Endothelial cell of umbilical vein (primary cell): ENCODE data around the gene DPP9. TPM values are rescaled to one million over a fixed set of nuclear protein-coding genes. Genes with fewer than 3 reads are reported as not detected.

Source experiments
- BruUV-seq: library from RNA; stranded (reverse); fragments of 400-500 nt; replicated peaks from 2 replicates; lab custom pipeline; 2021; lab: Mats Ljungman, UMichigan
- CTCF ChIA-PET: fragments of 300-600, 350-600 bp; sonication (Branson Sonifier 250); formaldehyde crosslinking; loops from one replicate; lab custom pipeline; 2021; ENCODE audit warnings: antibody characterized with exemption, inconsistent platforms; lab: Charles Lee
- POLR2A ChIA-PET: fragments of 300-600, 350-600 bp; sonication (Branson Sonifier 250); formaldehyde crosslinking; loops from one replicate; lab custom pipeline; 2021; ENCODE audit warnings: antibody characterized with exemption, inconsistent platforms; lab: Charles Lee
- DNase-seq: peaks from one replicate; pipeline ENCODE4 v3.0.0-alpha.2; 2011; ENCODE audit warnings: low read depth, low spot score
- FAIRE-seq: peaks from 2 replicates; lab custom pipeline; 2011; peaks lifted over from hg19 to GRCh38; lab: Jason Lieb, UNC
- H2AFZ ChIP-seq: 2 replicates; pipeline ENCODE4 v1.6.0; 2012; ENCODE audit warnings: low read depth, low read length, control low read depth, inconsistent platforms
- H3K27ac ChIP-seq: 2 replicates; pipeline ENCODE4 v1.5.1; 2011; ENCODE audit warnings: low read depth, mild to moderate bottlenecking, control low read depth, low read length, moderate library complexity; ENCODE audit not compliant: insufficient read depth
- H3K27me3 ChIP-seq, 2 experiments: 2 replicates each; pipeline versions ENCODE4 v1.6.0 to v1.6.1; 2011; ENCODE audit warnings: low read length in 2 of 2, mixed read lengths in 1 of 2; ENCODE audit not compliant: control insufficient read depth in 2 of 2, insufficient read depth in 2 of 2
- H3K36me3 ChIP-seq, 2 experiments: 2 replicates in 1 of 2; 3 replicates in 1 of 2; pipeline ENCODE4 v1.5.1; 2011; ENCODE audit warnings: low read length in 2 of 2, mild to moderate bottlenecking in 1 of 2, moderate library complexity in 1 of 2; ENCODE audit not compliant: control insufficient read depth in 2 of 2, insufficient read depth in 2 of 2; ENCODE audit errors: extremely low read depth in 1 of 2
- H3K4me1 ChIP-seq: 3 replicates; pipeline ENCODE4 v1.5.1; 2011; ENCODE audit warnings: mild to moderate bottlenecking, low read length; ENCODE audit not compliant: control insufficient read depth, insufficient read depth; ENCODE audit errors: extremely low read depth
- H3K4me2 ChIP-seq: 2 replicates; pipeline ENCODE4 v1.6.1; 2011; ENCODE audit warnings: low read length, control low read depth, mixed read lengths; ENCODE audit not compliant: insufficient read depth
- H3K4me3 ChIP-seq, 3 experiments: fragments of 200-600 bp in 1 of 3; sonication (generic), shearing (Covaris generic) in 1 of 3; replicated peaks in 1 of 3; 2 replicates each; pipeline ENCODE4 v1.5.1; 2011 to 2016; ENCODE audit warnings: control low read depth in 3 of 3, low read length in 3 of 3, mild to moderate bottlenecking in 2 of 3, inconsistent platforms in 1 of 3, low read depth in 1 of 3, moderate library complexity in 1 of 3; ENCODE audit not compliant: insufficient read depth in 1 of 3
- H3K79me2 ChIP-seq: 2 replicates; pipeline ENCODE4 v1.6.0; 2012; ENCODE audit warnings: low read length, inconsistent platforms; ENCODE audit not compliant: control insufficient read depth, insufficient read depth
- H3K9ac ChIP-seq: replicated peaks from 2 replicates; pipeline ENCODE3; 2011; ENCODE audit warnings: low read length, control low read depth; ENCODE audit not compliant: insufficient read depth; ENCODE audit errors: extremely low read depth
- H3K9me1 ChIP-seq: replicated peaks from 3 replicates; pipeline ENCODE4 v1.6.0; 2011; ENCODE audit warnings: mild to moderate bottlenecking, low read length; ENCODE audit not compliant: control insufficient read depth, insufficient read depth; ENCODE audit errors: extremely low read depth
- H3K9me3 ChIP-seq: replicated peaks from 2 replicates; pipeline ENCODE4 v1.5.1; 2012; ENCODE audit warnings: low read length, inconsistent platforms; ENCODE audit not compliant: control insufficient read depth, insufficient read depth
- H4K20me1 ChIP-seq: replicated peaks from 2 replicates; pipeline ENCODE3; 2011; ENCODE audit warnings: mild to moderate bottlenecking, low read length; ENCODE audit not compliant: control insufficient read depth, insufficient read depth; ENCODE audit errors: extremely low read depth
- EZH2 ChIP-seq: IDR thresholded peaks from 2 replicates; pipeline ENCODE4 v1.6.1; 2012; ENCODE audit warnings: borderline replicate concordance, low read depth, mild to moderate bottlenecking, moderate library complexity, low read length, inconsistent platforms; ENCODE audit not compliant: severe bottlenecking
- FOS ChIP-seq: IDR thresholded peaks from 2 replicates; pipeline ENCODE4 v1.6.1; 2011; ENCODE audit warnings: mild to moderate bottlenecking, low read length, moderate library complexity, borderline replicate concordance; ENCODE audit not compliant: insufficient read depth
- GATA2 ChIP-seq: IDR thresholded peaks from 2 replicates; pipeline ENCODE4 v1.7.0; 2011; ENCODE audit warnings: low read depth, mild to moderate bottlenecking, moderate library complexity, mixed read lengths, low read length; ENCODE audit not compliant: insufficient read length, insufficient read depth
- JUN ChIP-seq: IDR thresholded peaks from 2 replicates; pipeline ENCODE4 v1.6.1; 2011; ENCODE audit warnings: borderline replicate concordance, low read depth; ENCODE audit not compliant: insufficient read length, insufficient read depth
- MYC ChIP-seq: IDR thresholded peaks from one replicate; pipeline ENCODE4 v1.6.1; 2011; ENCODE audit warnings: mild to moderate bottlenecking, low read depth, low read length
- POLR2A ChIP-seq: IDR thresholded peaks from 2 replicates; pipeline ENCODE4 v1.6.1; 2012; ENCODE audit warnings: low read depth, mild to moderate bottlenecking, control low read depth, low read length
- POLR2AphosphoS5 ChIP-seq: IDR thresholded peaks from 2 replicates; pipeline ENCODE4 v1.6.1; 2012; ENCODE audit warnings: low read depth, mild to moderate bottlenecking, control low read depth, low read length, moderate library complexity; ENCODE audit not compliant: insufficient read depth
- dilution Hi-C: fragments of 300-500 bp; cut with MboI; formaldehyde crosslinking; loops from one replicate; pipeline ENCODE4 v1.15.0; 2019; ENCODE audit warnings: low sequenced_read_pairs; ENCODE audit not compliant: extremely low pct_ligation_motif_present
- intact Hi-C: fragments of 100-400 bp; cut with micrococcal nuclease; formaldehyde crosslinking; loops from one replicate; pipeline ENCODE4 v1.10.0; 2022
- polyA plus RNA-seq, 4 experiments: library from polyadenylated mRNA; depleted of rRNA in 3 of 4; stranded (reverse) in 3 of 4; unstranded in 1 of 4; fragments of >200 nt; gene quantifications; 2 replicates each; pipeline versions ENCODE4 v1.2.1 to v1.2.3, GENCODE V29; 2011 to 2012; ENCODE audit warnings: missing spikeins in 1 of 4
- total RNA-seq: library from RNA; stranded (reverse); gene quantifications from 2 replicates; pipeline ENCODE4 v1.2.3, GENCODE V29; 2021
- TF ChIP-seq, protein P1 (sequence below): IDR thresholded peaks from 2 replicates; pipeline ENCODE4 v1.6.1; 2011; ENCODE audit not compliant: insufficient read depth, insufficient read length
- TF ChIP-seq, protein P2 (sequence below), 2 donors: IDR thresholded peaks; 1 replicate in 1 of 2; 2 replicates in 1 of 2; pipeline ENCODE4 v1.5.1; 2011; ENCODE audit warnings: low read length in 2 of 2, mild to moderate bottlenecking in 2 of 2, moderate library complexity in 2 of 2, control low read depth in 1 of 2, inconsistent platforms in 1 of 2, low read depth in 1 of 2; ENCODE audit not compliant: insufficient read depth in 1 of 2; ENCODE audit errors: extremely low read depth in 1 of 2

DPP9 gene
- total and polyA plus RNA-seq, 2 donors (not counting 3 experiments of a cell fraction or from before 2014, with no cell fraction given) = 31.5 to 98.0 TPM

DNA sequence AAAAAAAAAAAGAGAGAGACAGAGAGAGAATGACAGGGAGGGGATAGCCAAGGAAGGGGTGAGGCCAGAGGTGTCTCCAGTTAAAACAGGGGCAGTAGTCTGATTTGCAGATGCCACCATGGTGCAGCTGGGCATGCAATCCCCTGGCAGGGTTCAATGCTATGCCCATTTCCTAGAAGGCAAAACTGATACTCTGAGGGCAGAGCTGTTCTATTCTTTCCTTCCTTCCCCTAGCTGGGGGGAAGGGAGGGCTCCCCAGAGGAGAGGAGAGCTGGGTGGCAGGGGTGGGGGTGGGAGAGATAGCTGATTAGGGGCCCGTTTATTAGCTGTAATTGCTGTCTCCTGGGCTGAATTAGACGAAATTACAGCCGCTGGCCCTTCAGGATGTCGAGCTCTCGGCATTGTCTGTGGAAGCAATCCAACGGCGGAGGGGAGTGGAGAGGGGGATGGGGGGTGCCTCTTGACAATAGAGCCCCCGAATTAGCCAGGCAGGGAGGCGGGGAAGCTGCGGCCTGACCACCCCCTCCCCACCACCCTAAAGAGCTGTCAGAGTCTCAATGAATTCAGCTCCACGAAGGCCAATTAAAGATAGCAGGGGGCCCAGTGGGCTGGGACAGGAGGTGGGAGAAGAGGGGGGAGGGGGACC lies 14.4 kb upstream of the DPP9 start:
- H3K27ac ChIP-seq = no peak overlapping the region
- H3K4me1 ChIP-seq = no peaks in the 10 kb centered on the region
- no peak overlapping the region for H3K9ac ChIP-seq
- H3K36me3 ChIP-seq = no peaks in the 10 kb centered on the region
- H3K9me1 ChIP-seq = no peaks in the 10 kb centered on the region
- POLR2A ChIA-PET = interaction anchor here (0.7 kb wide), 1 partner anchor 26 kb away, joined by 3 read pairs; no protein-coding TSS in a partner anchor
- no peak for TF ChIP-seq POLR2A
- TF ChIP-seq, protein P1, sequence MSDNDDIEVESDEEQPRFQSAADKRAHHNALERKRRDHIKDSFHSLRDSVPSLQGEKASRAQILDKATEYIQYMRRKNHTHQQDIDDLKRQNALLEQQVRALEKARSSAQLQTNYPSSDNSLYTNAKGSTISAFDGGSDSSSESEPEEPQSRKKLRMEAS = no peak
- no peak for TF ChIP-seq POLR2AphosphoS5
- TF ChIP-seq, protein P2, sequence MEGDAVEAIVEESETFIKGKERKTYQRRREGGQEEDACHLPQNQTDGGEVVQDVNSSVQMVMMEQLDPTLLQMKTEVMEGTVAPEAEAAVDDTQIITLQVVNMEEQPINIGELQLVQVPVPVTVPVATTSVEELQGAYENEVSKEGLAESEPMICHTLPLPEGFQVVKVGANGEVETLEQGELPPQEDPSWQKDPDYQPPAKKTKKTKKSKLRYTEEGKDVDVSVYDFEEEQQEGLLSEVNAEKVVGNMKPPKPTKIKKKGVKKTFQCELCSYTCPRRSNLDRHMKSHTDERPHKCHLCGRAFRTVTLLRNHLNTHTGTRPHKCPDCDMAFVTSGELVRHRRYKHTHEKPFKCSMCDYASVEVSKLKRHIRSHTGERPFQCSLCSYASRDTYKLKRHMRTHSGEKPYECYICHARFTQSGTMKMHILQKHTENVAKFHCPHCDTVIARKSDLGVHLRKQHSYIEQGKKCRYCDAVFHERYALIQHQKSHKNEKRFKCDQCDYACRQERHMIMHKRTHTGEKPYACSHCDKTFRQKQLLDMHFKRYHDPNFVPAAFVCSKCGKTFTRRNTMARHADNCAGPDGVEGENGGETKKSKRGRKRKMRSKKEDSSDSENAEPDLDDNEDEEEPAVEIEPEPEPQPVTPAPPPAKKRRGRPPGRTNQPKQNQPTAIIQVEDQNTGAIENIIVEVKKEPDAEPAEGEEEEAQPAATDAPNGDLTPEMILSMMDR (IDR thresholded peaks at IDR 0.05; ENCODE audit: extremely low read depth in 1 of 2, insufficient read depth in 1 of 2, low read depth in 1 of 2, low read length in 2 of 2) = no peak
- no peak for TF ChIP-seq EZH2
- TF ChIP-seq JUN = no peak
- TF ChIP-seq FOS = no peak
- no peak for TF ChIP-seq GATA2
- no peak for TF ChIP-seq MYC
- no TSS peak for BruUV-seq
- H3K27me3 ChIP-seq = peaks cover 0 to 4% of the 10 kb centered on the region in 2 experiments
- CTCF ChIA-PET = interaction anchor here (0.8 to 16.2 kb wide), 4 partner anchors 16 to 66 kb away, joined by 4 to 362 read pairs (median 4); partner anchors contain the start of gene FEM1A
- no peak overlapping the region for H3K4me3 ChIP-seq
- H4K20me1 ChIP-seq = no peaks in the 10 kb centered on the region
- no peak overlapping the region for H3K4me2 ChIP-seq
- dilution Hi-C loops = no loop called here
- H3K79me2 ChIP-seq = no peaks in the 10 kb centered on the region
- no peak for DNase-seq
- no peak overlapping the region for H2AFZ ChIP-seq
- intact Hi-C loops = loop anchor here (10.0 kb wide), 1 partner anchor 177 kb away; no protein-coding TSS in a partner anchor
- FAIRE-seq = no peak
- H3K9me3 ChIP-seq = no peaks in the 10 kb centered on the region
